HG03469 (cell line): Measurements from ENCODE around the gene POFUT1.
"Not testable (repeated sequence)": the region's sequence is repeated elsewhere in the genome, so short reads cannot be mapped to it uniquely, and the experiment has no call there.

Experiments
- ATAC-seq: cut with Tn5 transposase; IDR thresholded peaks from one replicate; pipeline ENCODE4 v1.9.1; 2021; ENCODE audit warnings: mild to moderate bottlenecking, moderate library complexity, moderate number of reproducible peaks; ENCODE audit not compliant: unreplicated experiment

POFUT1 gene

GRCh38 chr20:32271620-32272019 lies 63.9 kb downstream of the POFUT1 start:
- no peak for ATAC-seq

GRCh38 chr20:32274359-32274758 lies 66.7 kb downstream of the POFUT1 start:
- no peak for ATAC-seq

- ATAC-seq, result not testable (repeated sequence)
These were observed 67.5 kb downstream of the POFUT1 start for GRCh38 chr20:32275163-32275562.

GRCh38 chr20:32277361-32278198 lies 69.9 kb downstream of the POFUT1 start, which contains the start of gene KIF3B:
Gene KIF3B (plus strand): TSS chr20:32277651. CDS start chr20:32309778, 32,127 bp downstream.
- peak; percentile 47 for ATAC-seq

GRCh38 chr20:32278199-32278643 lies 70.5 kb downstream of the POFUT1 start:
- peak; percentile 66 for ATAC-seq

- ATAC-seq, result no peak
These were observed 74.0 kb downstream of the POFUT1 start for GRCh38 chr20:32281711-32282110.

- ATAC-seq, result no peak
These were observed 74.8 kb downstream of the POFUT1 start for GRCh38 chr20:32282461-32282860.

- no peak for ATAC-seq
These were observed 77.5 kb downstream of the POFUT1 start for GRCh38 chr20:32285082-32285620.

GRCh38 chr20:32285621-32286371 lies 78.1 kb downstream of the POFUT1 start:
- no peak for ATAC-seq

- ATAC-seq, result no peak
These were observed 79.6 kb downstream of the POFUT1 start for GRCh38 chr20:32287231-32287638.
